ENCODE data around the gene CFL1. TPM values are rescaled to one million over a fixed set of nuclear protein-coding genes. Genes with fewer than 3 reads are reported as not detected.

CFL1 gene
- total and polyA plus RNA-seq, 2 of the 8 experiments (the other 6 are each of a cell fraction or from before 2014, with no cell fraction given), result 1,252 to 1,365 TPM

GRCh38 chr11:65808744-65809341, 49.1 kb downstream of the CFL1 start:
- Histone ChIP-seq H3K79me1 (ENCODE audit: low read depth, low read length) (peaks cover 2% of the 10 kb centered on the region; the same call in 1 of the 2 replicates), H2BK5ac (ENCODE audit: low read depth, low read length) (no peak overlapping the region), H3K4ac (replicated peaks; ENCODE audit: insufficient read length, low read depth, low read length) (no peak overlapping the region), H3K36me3 (ENCODE audit: control insufficient read depth in 2 of 4, insufficient read depth in 4 of 4, low read length in 3 of 4) (no peaks in the 10 kb centered on the region), H4K8ac (ENCODE audit: extremely low read depth, insufficient read depth, low read length) (no peak overlapping the region), H3K18ac (ENCODE audit: extremely low read depth, low read length) (no peak overlapping the region), H2AK5ac (ENCODE audit: low read depth, low read length) (no peak overlapping the region), H4K5ac (ENCODE audit: insufficient read length, low read depth, low read length) (no peak overlapping the region), H3K23ac (ENCODE audit: insufficient read length) (no peak overlapping the region), H4K91ac (replicated peaks; ENCODE audit: insufficient read length, low read length) (no peak overlapping the region), H2BK20ac (ENCODE audit: low read length) (no peak overlapping the region), H2BK12ac (ENCODE audit: low read depth, low read length) (no peak overlapping the region), H3K27ac (ENCODE audit: low read depth, low read length) (no peak overlapping the region), H3K9ac (replicated peaks in 1 of 4; ENCODE audit: extremely low read depth in 1 of 4, low read depth in 3 of 4, low read length in 3 of 4) (no peak overlapping the region), H3K79me2 (ENCODE audit: control insufficient read depth in 1 of 2, insufficient read depth in 2 of 2, low read length in 2 of 2) (no peaks in the 10 kb centered on the region), H3K4me1 (replicated peaks in 1 of 4; ENCODE audit: control insufficient read depth in 3 of 4, insufficient read depth in 4 of 4, low read length in 3 of 4) (peaks cover 0 to 2% (median 0%) of the 10 kb centered on the region in 4 experiments; a peak in 1 of 7 replicates), H3K4me3 (ENCODE audit: extremely low read depth in 1 of 4, insufficient read depth in 2 of 4, low read depth in 3 of 4, low read length in 4 of 4) (no peak overlapping the region), H3K14ac (ENCODE audit: insufficient read length) (no peak overlapping the region), H2BK15ac (ENCODE audit: low read length) (no peak overlapping the region), H2AFZ (ENCODE audit: low read length) (no peak overlapping the region), H3K27me3 (replicated peaks in 1 of 4; ENCODE audit: control insufficient read depth in 3 of 4, extremely low read depth in 1 of 4, insufficient read depth in 3 of 4, low read length in 3 of 4) (no peaks in the 10 kb centered on the region; a peak in 2 of 7 replicates), H2BK120ac (replicated peaks; ENCODE audit: low read depth, low read length) (no peak overlapping the region), H3K4me2 (ENCODE audit: insufficient read depth in 1 of 2, low read depth in 2 of 2, low read length in 2 of 2) (no peak overlapping the region), H3K23me2 (ENCODE audit: low read depth, low read length) (no peaks in the 10 kb centered on the region), H3K9me3 (ENCODE audit: insufficient read depth in 2 of 2, low read depth in 1 of 2, low read length in 1 of 2) (no peaks in the 10 kb centered on the region), H4K20me1 (replicated peaks in 1 of 2; ENCODE audit: control insufficient read depth in 1 of 2, insufficient read depth in 2 of 2, low read length in 2 of 2) (peaks cover 0 to 5% of the 10 kb centered on the region in 2 experiments), H3K56ac (replicated peaks; ENCODE audit: insufficient read length, low read depth, low read length) (no peak overlapping the region)
- ChIA-PET POLR2A (ENCODE audit: partially characterized antibody) (interaction anchor here (0.7 to 1.9 kb wide), 9 partner anchors 8 to 52 kb away, joined by 3 to 9 read pairs (median 3); partner anchors contain the start of genes AP5B1, CFL1 and OVOL1), CTCF (ENCODE audit: partially characterized antibody) (interaction anchor here (0.7 to 4.2 kb wide), 16 partner anchors 9 to 104 kb away, joined by 3 to 40 read pairs (median 3); partner anchors contain the start of genes AP5B1 and SNX32)
- 93% methylated on average over 20 of the region's 20 CpGs; no CpG with 5 or more reads in 1 of the 2 experiments for WGBS, 2 experiments (ENCODE audit: extremely low coverage in 1 of 2, insufficient coverage in 1 of 2, insufficient read length in 1 of 2, insufficient replicate concordance in 2 of 2, low coverage in 1 of 2, low lambda C conversion rate in 2 of 2, missing lambda C conversion rate in 1 of 2)
- DNase-seq (ENCODE audit: low read depth in 1 of 2, low spot score in 2 of 2), result no peak
- no peak for FAIRE-seq
- TF ChIP-seq USF2 (IDR thresholded peaks at IDR 0.05; ENCODE audit: low read length) (no peak), JUND (IDR thresholded peaks at IDR 0.05; ENCODE audit: low read length) (no peak), SIRT6 (IDR thresholded peaks at IDR 0.05; ENCODE audit: low read length) (no peak), RAD21 (IDR thresholded peaks at IDR 0.05 in 1 of 2, conservative IDR thresholded peaks at IDR 0.05 in 1 of 2; ENCODE audit: low read depth in 2 of 2, low read length in 2 of 2) (no peak), MAX (IDR thresholded peaks at IDR 0.05) (no peak), RNF2 (IDR thresholded peaks at IDR 0.05; ENCODE audit: borderline replicate concordance, low read depth, low read length, missing control alignments, poor library complexity, severe bottlenecking) (no peak), BACH1 (IDR thresholded peaks at IDR 0.05; ENCODE audit: low read length) (no peak), CBX5 (IDR thresholded peaks at IDR 0.05; ENCODE audit: low read depth, low read length) (no peak), CEBPB (IDR thresholded peaks at IDR 0.05; ENCODE audit: low read depth, low read length) (no peak), SP2 (IDR thresholded peaks at IDR 0.05; ENCODE audit: low read length) (no peak), SIN3A (conservative IDR thresholded peaks at IDR 0.05 in 1 of 2, IDR thresholded peaks at IDR 0.05 in 1 of 2; ENCODE audit: low read depth in 1 of 2, low read length in 2 of 2) (no peak)

Measured in H1 (cell line).